Medulla oblongata (tissue), 1 donor: ENCODE measurements around the gene PSMA8.
A peak's percentile ranks its signal among the peaks of the same experiment; 100 is the strongest.
"Not testable (repeated sequence)": the region's sequence is repeated elsewhere in the genome, so short reads cannot be mapped to it uniquely, and the experiment has no call there.

ENCODE experiments used
- DNase-seq: peaks from one replicate; pipeline ENCODE4 v3.0.0-alpha.2; 2015; ENCODE audit errors: extremely low spot score

The PSMA8 gene

DNA sequence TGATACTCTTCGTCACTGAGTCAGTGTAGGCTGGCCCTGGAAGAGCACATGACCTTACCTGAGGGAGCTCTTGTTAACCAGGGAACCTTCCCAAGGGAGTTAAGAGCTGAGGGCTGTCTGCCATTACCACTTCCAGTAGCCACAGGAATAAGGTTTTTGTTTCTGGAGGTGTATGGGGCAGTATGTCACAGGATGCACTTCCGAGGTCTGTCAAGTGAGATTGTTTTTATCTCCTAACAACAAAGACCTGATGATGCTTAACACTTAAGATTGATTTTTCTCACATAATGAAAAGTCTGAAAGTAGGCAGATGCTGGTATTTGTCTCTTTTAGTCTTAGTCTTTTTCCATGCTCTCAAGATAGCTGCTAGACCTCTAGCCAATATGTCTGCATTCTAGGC, 41.8 kb downstream of the PSMA8 start:
- DNase-seq = no peak

DNA sequence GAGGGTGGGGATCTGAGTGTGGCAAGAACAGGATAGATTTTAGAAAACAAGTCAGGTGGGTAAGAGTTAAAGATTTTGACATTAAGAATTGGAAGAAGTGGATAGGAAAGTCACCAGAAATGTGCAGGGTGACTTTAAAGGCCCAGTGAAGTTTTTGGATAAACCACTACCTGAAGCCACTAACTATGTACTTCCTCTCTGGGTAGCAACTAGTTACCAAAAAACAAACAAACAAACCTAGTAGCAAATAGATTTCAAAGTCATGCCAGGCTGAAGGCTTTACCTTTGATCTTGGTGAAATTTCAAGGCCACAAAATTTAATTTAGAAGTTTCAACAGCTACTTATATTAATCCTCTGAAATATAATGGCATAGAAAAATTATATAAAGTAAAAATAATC, 42.5 kb downstream of the PSMA8 start:
- DNase-seq = no peak

DNA sequence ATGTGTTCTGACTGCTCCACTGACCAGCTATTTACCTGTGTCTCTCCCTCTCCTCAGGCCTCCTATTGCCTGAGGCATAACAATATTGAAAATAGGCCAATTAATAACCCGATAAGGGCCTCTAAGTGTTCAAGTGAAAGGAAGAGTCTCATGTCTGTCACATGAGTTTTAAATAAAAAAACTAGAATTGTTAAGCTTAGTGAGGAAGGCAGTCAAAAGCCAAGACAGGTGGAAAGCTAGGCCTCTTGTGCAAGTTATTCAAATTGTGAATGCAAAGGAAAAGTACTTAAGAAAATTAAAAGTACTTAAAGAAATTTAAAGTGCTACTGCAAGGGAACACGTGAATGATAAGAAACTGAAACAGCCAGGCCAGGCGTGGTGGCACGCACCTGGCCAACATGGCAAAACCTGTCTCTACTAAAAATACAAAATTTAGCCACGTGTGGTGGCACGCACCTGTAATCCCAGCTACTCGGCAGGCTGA, 47.7 kb downstream of the PSMA8 start:
- no peak for DNase-seq

DNA sequence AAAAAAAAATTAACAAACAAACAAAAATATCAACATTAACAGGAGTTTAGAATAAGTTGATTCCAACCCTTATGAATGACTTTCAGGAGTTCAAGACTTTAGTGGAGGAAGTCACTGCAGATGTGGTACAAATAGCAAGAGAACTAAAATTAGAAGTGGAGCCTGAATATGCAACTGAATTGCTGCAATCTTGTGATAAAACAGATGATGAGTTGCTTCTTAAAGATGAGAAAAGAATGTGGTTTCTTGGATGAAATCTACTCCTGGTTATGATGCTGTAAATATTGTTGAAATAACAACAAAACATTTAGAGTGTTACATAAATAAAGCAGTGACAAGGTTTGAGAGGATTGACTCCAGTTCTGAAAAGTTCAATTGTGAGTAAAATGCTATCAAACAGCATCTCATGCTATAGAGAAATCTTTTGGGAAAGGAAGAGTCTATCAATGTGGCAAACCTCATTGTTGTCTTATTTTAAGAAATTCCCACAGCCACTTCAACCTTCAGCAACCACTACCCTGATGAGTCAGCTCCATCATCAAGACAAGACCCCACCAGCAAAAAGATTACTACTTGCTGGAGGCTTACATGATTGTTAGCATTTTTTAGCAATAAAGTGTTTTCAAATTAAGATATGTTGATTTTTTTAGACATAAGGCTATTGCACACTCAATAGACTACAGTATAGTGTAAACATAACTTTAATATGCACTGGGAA, 49.9 kb downstream of the PSMA8 start:
- no peak for DNase-seq

DNA sequence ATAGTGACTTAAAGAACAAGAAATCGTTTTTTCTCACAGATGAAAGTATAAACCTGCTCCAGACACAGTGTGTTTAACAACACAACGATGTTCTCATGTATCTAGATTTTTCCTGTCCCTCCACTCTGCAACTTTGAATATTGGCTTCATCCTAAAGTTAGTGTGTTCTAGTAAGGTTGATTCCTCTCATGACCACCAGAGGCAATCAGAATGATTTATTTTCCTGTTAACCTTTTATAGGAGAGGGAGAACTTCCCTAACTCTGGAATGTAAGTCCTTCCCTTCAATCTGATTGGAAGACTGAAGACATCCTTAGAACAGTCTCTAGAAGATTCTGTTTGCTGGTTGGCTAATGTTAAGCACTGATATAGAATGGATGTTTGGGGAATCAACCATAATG, 51.6 kb downstream of the PSMA8 start:
- no peak for DNase-seq

DNA sequence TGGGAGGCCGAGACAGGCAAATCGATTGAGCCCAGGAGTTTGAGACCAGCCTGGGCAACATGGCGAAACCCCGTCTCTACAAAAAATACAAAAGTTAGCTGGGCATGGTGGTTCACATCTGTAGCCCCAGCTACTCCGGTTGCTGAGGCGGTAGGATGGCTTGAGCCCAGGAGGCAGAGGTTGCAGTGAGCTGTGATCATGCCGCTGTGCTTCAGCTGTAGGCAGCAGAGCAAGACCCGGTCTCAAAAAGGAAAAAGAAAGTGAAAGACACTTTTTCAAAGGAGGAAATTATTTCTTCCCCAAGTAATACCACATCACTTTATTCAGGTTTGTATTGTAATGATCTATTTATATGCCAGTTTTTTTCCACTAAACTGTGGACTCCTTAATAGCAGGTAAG, 56.8 kb downstream of the PSMA8 start:
- DNase-seq = no peak

DNA sequence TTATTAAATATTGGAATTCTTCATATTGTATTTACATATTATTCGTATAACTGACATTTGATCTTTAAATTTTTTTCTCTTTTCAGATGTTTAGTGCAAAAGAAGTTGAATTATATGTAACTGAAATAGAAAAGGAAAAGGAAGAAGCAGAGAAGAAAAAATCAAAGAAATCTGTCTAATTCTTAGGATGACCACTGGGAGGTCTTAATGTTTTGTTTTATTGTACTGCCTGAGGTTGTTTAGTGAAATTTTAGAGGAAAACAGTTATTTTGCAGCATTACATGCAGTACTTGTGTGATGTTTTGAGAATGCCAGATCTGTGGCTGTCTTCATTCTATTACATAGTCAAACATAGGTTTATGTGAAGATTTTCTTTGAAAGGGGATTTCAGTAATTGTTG, 58.6 kb downstream of the PSMA8 start:
- no peak for DNase-seq

DNA sequence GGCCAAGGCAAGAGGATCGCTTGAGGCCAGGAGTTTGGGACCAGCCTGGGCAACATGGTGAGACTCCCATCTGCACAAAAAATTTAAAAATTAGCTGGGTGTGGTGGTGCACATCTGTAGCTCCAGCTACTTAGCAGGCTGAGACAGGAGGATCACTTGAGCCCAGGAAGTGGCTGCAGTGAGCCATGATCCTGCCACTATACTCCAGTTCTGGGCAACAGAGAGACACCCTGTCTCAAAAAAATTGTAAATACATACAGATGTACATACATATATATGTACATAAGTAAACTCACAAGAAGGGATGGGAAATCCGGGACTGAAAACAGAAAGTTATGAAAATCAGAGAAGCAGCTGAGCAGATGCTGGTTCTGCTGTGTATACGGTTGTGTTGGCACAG, 62.9 kb downstream of the PSMA8 start:
- no peak for DNase-seq

DNA sequence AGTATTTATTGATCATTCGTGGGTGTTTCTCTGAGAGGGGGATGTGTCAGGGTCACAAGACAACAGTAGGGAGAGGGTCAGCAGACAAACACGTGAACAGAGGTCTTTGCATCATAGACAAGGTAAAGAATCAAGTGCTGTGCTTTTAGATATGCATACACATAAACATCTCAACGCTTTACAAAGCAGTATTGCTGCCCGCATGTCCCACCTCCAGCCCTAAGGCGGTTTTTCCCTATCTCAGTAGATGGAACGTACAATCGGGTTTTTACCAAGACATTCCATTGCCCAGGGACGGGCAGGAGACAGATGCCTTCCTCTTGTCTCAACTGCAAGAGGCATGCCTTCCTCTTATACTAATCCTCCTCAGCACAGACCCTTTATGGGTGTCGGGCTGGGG, 68.3 kb downstream of the PSMA8 start:
- not testable (repeated sequence) for DNase-seq

DNA sequence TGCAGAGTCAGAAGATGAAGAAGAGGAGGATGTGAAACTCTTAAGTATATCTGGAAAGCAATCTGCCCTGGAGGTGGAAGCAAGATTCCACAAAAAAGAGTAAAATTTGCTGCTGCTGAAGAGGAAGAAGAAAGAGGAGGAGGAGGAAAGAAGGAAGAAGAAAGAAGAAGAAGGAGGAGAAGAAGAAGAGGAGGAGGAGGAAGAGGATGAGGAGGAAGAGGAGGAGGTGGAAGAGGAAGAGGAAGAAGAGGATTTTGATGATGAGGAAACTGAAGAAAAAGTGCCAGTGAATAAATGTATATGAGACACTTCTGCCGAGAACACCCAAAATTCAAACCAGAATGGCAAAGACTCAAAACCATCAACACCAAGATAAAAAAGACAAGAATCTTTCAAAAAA, 71.6 kb downstream of the PSMA8 start:
- no peak for DNase-seq

DNA sequence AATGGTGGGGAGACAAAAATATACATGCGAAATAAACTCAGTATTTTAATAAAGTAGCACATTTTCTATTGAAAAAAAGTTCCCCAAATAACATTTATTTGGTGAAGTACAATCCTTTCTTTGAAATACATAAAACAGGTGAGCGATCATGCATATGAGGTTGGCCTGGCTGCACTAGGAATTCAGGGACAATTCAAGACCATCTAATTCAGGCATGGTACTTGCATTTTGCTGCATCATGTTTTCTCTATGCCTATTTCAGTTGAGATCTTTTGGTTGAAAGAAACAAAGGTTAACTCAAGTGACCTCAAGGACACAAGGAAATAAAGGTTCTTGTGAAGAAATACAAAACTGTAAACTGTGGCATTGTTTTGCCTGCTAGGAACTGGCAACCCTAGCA, 72.8 kb downstream of the PSMA8 start:
- no peak for DNase-seq

DNA sequence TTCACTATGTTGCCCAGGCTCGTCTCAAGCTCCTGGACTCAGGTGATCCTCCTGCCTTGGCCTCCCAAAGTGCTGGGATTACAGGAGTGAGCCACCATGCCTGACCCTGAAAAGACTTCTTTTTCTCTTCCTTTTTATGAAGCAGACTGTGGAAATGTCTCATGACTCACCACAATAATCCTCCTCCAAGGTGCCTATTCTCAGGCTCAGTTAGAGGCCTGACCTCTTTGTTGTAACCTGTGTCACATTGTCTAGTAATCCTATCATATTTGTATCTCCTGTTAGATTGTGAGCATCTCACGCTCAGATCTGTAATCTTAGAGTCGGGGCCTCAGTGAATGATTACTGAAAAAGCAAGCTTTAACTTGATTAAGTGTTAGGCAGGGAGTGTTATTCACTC, 74.3 kb downstream of the PSMA8 start:
- DNase-seq = no peak

DNA sequence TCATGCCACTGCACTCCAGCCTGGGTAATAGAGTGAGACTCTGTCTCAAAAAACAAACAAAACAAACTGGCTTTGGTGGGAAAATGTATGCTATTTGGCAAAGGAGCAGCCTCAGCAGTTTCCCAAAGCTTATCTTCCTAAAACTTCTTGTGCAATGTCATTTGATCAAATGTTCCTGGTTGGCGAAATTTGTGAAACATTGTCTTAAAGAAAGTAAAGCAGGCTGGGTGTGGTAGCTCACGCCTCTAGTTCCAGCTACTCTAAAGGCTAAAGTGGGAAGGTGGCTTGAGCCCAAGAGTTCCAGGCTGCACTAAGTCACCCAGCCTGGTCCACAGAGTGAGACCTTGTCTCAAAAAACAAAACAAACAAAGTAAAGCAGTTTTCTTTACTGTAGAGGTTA, 75.3 kb downstream of the PSMA8 start:
- no peak for DNase-seq

DNA sequence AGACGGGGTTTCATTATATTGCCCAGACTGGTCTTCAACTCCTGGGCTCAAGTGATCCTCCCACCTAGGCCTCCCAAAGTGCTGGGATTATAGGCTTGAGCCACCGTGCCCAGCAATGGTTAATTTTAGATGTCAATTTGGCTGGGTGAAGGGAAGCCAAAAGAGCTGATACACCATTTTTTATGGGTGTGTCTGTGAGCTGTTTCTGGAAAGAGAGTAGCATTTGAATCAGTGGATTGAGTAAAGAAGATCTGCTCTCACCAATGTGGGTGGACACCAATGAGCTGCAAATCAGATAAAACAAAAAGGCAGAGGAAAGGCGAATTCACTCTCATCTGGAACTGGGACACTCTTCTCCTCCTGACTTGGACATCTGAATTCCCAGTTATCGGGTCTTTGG, 76.5 kb downstream of the PSMA8 start:
- DNase-seq = no peak

DNA sequence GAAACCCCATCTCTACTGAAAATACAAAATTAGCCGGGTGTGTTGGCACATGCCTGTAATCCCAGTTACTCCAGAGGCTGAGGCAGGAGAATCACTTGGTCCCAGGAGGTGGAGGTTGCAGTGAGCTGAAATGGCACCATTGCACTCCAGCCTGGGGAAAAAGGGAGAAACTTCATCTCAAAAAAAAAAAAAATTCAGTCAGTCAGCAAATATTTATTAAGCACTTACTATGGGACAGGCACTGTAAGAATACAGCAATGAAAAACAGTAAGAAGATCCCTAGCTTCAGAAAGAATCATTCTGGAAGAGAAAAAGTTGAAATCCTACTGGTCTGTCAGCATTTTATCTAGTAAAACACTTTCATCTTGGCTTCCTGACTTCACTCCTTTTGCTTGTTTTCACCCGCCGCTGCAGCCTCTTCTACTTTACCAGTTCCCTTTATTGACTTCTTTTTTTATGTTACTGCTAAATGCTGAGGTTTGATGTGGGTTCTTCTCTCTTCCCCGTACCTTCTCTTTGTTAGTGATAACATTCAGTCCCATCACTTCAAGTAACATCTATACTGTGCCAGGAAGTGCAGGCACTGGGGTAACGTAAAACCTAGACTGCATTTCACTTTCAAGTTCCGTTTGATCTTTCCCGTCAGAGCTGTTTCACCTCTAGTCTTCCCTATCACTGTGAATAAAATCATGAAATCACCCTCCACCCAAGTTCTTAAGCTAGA, 81.7 kb downstream of the PSMA8 start:
- DNase-seq = no peak

DNA sequence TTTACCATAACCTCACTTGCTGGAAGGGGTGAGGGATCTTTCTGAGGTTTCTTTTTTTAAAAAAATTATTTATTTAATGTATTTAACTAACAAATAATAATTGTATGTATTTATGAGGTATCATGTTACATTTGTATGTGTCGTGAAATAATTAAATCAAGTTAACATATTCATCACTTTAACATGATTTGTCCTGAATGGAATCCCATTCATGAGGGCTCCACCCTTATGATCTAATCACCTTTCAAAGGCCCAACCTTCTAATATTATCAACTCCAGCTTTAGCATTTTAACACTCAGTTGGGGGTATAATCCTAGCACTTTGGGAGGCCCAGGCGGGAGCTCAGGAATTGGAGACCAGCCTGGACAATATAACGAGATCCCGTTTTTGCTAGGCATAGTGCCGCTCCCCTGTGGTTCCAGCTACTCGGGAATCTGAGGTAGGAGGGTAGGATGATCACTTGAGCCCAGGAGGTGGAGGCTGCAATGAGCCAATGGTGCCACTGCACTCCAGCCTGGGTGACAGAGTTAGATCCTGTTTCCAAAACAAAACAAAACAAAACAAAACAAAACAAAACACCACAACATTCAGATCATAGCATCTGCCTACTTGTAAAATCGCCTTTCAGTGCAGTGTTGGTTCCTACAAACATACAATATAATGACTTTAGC, 91.5 kb downstream of the PSMA8 start:
- DNase-seq = no peak

DNA sequence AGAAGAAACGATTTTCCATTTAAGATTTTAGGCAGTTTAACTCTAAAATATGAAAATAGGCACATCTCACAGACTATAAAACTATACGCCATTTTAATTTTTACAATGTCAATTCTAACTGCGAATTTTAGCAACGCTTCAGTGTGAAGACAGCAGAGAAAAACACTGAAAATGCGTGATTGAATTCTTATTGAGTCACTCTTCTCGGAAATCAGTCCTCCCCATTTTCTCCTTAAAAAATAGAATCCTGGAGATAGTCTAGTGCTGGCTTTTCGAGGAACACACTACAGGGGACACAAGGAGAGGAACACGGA, 92.2 kb downstream of the PSMA8 start:
- no peak for DNase-seq

DNA sequence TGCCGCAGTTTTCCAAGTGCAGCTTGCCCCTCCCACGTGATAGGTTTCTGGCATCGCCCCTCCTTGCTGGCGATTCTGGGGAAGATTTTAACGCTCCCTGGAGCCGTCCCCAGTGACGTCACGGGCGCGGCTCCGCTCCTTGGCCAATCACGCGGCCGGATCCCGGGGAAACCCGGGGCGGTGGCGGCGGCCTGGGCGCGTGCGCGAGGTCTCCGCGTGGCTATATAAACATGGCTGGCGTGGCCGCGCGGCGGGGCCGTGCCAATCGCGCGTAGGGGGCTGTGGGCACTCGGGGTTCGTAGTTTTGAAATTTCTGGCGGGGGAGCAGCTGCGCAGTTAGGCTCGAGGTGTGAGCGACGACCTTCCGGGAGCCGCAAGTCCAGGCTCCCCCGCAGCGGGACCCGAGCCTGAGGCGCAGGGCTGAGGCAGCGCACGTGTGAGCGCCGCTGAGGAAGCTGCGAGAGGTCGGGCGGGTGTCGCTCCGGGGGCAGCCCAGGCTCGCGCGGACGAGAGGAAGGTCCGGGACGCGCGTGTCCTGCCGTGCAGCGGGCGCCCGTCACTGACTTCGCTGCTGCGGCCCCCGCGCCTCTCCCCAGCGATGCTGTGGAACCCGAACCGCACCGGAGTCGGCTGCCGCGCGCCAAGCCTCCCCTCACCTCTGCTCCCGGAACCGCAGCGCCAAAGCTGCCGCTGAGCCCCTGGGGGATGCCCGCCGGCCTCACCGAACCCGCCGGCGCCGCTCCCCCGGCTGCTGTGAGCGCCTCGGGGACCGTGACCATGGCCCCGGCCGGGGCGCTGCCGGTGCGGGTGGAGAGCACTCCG, 92.8 kb downstream of the PSMA8 start, which contains the start of gene TAF4B:
TAF4B (plus strand) TSS at position 217 of the 822 bp plus-strand sequence; CDS start at position 706, 489 bp downstream.
- DNase-seq = peak; percentile 96

DNA sequence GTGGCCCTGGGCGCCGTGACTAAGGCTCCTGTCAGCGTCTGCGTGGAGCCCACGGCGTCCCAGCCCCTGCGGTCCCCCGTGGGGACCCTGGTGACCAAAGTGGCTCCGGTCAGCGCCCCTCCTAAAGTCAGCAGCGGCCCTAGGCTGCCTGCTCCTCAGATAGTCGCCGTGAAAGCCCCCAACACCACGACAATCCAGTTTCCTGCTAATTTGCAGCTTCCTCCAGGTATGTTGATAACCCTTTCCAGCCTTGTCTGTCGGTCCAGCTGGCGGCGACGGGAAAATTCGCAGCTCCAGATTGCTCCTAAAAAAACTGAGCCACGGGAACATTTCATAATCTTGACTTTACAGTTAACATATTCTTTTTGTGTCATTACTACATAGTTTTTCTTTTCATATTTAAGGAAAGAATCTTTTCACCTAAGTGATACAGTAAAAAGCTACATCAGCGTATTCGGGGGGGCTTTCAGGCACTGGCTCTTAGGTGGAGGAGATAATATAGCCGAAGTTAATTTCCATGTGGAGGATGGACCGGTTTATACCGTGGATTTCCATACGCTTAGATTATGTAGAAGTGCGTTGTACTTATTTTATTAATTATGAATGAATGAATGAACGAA, 93.5 kb downstream of the PSMA8 start:
- DNase-seq = peak; percentile 21

DNA sequence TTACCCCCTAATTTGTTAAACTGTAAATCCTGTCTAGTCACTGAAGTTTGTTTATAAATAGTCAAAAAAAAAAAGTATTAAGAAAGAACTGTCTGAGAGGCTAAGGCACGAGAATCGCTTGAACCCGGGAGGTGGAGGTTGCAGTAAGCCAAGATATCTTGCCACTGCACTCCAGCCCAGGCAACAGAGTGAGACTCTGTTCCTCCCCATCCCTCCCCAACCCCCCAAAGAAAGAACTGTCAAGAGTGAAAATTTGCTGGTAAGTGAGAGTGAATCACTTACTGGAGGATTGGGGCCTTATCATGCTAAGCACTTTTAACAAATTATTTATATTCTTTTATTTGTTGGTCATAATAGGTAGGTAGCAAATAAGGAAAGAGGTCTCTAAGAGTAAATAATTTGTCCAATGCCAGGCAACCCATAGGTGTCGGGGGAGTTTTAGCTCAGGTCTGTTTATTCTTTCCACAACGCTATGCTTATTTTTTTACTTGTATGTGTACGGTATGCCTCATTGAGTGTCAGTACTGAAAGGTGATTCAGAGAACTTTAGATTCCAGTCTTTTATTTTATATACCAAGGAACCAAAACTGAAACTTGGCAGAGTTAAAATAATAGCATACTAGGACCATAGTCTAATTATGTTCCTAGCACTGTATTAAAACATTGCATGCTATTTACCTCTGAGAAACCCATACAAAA, 95.0 kb downstream of the PSMA8 start:
- no peak for DNase-seq

DNA sequence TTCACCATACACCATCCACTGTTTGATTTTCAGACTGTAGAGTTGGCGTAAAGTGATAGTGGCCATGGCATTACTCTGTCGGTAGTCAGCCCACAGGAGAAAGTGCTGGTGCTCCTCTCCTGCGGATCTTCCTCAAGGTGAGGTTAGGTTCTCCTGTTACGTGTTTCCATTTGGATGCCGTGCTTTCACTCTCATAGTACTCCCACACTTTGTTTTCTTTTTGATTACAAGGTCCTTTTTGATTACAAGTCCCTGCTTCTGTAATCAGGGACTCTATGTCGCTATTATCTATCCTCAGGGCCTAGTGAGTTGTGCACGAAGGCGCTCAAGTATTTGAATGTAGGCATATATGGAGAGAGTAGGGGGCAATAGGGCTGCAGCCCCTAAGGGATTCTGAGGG, 96.8 kb downstream of the PSMA8 start:
- DNase-seq = no peak
